ENCODE measurements around the gene PARN.

GRCh38 chr16:14523632-14524031, 106.4 kb downstream of the PARN start:
- TF ChIP-seq POLR2A (IDR thresholded peaks at IDR 0.05) (no peak), CTCF (IDR thresholded peaks at IDR 0.05) (no peak)
